ENCODE data around the gene NAGLU.

The NAGLU gene

DNA sequence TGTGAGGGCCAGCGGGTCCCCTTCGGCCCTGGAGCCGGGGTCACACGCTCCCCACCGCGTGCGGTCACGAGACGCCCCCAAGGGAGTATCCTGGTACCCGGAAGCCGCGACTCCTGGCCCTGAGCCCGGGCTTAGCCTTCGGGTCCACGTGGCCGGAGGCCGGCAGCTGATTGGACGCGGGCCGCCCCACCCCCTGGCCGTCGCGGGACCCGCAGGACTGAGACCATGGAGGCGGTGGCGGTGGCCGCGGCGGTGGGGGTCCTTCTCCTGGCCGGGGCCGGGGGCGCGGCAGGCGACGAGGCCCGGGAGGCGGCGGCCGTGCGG, at the start of gene NAGLU:
Gene NAGLU (plus strand): TSS at position 194 of the 324 bp plus-strand sequence. CDS start 32 bp downstream, at position 226.
- DNase-seq (ENCODE audit: low read depth in 2 of 2) = peak; percentile 64 to 67

DNA sequence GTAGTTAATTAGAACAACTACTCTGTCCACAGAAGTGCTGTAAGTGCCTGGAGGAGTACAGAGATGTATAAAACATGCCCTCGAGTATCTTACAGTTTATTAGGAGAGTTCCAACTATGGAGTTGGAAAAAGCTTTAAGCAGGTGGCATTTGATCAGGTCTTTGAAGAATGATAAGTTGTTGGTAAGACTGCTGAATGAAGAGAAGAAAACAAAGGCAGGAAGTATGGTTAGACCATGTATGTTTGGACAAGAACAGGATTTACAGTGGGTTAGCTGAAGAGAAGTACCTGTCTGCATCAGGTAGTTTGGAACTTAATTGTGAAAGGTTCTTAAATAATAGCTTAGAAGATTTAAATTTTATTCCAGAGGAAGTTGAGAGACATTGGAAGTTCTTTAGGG, 48.0 kb upstream of the NAGLU start:
- DNase-seq (ENCODE audit: low read depth in 2 of 2) = no peak

DNA sequence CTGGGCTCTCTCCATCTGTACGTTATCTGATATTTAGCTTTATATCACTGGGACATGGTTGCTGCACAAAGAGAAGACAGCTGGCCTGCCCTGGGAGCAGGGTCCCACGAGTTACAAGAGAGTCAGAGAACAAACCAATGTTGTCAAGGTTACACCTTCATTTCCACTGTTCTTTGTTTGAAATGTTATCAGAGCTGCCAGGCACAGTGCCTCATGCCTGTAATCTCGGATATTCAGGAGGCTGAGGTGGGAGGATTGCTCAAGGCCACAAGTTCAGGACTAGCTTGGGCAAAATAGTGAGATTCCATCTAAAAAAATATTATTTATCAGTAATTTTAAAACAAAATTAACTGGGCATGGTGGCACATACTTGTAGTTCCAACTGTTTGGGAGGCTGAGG, 42.7 kb upstream of the NAGLU start:
- no peak for DNase-seq (ENCODE audit: low read depth in 2 of 2)

DNA sequence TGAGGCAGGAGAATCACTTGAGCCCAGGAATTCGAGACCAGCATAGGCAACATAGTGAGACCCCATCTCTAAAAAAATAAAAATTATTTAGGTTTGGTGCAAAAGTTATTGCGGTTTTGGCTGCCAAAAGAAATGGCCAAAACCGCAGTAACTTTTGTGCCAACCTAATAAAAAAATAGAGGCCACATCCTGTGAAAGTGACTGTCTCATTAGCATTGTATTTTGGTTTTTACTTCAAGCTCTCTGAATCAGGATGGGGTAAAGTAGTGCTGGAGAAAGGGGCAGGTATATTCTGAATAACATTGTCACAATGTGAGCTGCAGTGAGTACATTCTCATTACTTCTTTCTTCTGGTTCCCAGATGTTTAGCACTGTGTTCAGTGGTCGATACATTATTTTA, 41.4 kb upstream of the NAGLU start:
- DNase-seq (ENCODE audit: low read depth in 2 of 2) = no peak

DNA sequence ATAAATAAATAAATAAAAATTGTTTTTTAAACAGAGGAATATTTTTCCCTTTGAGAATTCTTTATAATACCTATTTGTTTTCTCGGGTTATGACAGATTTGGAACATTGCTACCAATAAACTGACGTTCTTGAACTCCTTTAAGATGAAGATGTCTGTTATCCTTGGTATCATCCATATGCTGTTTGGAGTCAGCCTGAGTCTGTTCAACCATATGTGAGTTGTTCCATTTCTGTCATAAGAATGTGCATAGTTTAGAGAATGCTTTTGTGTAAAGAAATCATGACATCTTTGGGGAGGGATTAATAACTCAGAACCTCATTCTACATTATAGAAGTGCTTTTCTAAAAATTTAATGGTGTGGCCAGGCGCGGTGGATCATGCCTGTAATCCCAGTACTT, 37.2 kb upstream of the NAGLU start:
- DNase-seq (ENCODE audit: low read depth in 2 of 2) = no peak

DNA sequence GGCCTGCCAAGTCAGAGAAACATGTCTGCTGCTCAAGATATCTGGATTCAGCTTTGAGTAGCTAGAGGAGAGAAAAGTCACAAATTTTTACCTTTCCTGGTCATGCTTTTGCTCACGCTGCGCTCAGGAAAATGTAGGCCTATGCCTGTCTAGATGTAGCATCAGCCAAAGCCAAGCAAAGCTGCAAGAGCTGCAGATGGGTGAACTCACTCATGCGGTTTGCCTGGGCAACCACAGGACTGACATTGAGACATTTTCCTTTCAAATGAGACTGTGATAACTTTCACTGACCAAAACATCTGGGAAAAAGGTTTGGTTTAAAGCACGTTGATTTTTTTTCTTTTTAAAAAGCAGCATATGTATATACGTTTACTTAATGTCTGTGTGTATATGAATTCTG, 34.0 kb upstream of the NAGLU start:
- DNase-seq (ENCODE audit: low read depth in 2 of 2) = no peak

DNA sequence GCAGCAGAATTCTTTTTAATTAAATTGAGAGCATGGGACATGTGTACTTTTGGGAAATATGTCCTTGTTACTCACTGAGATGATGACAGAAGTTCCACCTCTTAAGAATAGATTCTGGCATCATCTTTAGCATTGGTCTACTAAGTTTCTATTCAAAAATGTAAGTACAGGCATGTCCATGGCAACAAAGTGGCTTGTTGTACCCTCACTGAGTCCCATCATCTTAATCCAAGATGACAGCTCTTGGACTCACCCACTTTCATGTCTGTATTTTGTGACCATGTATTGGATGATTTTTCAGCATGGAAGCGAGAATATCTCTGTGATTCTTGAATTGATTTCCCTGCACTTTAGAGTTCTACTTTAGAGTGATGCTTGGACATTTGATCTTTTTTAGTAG, 33.1 kb upstream of the NAGLU start:
- DNase-seq (ENCODE audit: low read depth in 2 of 2) = no peak

DNA sequence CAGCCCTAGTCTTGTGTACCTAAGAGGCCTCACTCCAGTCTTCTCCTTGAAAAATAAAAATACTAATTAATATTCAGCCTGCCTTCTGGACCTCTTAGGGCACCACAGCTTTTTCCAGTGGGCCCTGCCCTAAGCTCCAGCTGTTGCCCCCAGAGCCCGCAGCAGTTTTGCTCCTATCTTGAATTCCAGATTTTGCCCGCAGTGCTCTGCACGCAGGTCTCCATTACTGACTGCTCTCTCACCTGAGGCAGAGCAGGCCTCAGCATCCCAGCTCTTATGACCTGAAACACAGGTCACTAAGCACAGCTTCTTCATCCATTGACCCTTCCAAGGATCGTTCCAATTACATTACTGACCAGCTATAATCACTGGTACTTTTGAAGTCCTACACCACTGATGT, 28.4 kb upstream of the NAGLU start:
- DNase-seq (ENCODE audit: low read depth in 2 of 2) = no peak

DNA sequence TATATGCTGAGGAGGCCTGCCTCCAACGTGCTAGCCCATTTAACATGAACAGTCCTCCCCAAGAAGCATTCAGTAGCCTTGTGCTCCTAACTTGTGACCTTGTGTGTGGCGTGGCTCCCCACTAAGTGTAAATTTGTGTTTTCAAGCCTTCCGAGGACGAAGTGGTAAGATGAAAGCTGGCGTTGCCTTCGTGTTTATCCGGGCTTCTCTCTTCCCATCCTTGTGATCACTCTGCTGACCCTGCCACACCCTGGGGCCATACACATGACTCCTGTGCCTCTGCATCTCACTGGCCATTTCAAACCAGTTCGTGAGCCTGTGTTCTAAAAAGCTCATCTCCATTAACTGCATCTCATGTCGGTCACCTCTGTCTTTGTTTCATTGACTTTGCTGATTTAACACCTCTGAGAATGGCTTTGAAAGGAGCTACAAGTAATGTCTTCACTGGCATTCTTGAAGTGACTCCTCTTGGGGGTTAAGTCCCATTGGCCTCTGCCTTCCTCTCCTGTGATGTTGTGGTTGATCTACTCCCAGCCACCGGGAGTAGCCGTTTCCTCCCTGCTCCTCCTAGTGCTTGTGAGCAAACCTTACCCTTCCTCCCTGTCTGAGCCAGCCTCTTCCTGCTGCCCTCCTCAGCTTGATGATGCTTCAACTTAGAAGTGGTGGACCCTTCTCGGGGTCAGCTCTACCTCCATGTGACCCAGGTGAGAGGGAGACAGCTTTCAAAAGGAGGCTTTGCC, 27.4 kb upstream of the NAGLU start:
- no peak for DNase-seq (ENCODE audit: low read depth in 2 of 2)

DNA sequence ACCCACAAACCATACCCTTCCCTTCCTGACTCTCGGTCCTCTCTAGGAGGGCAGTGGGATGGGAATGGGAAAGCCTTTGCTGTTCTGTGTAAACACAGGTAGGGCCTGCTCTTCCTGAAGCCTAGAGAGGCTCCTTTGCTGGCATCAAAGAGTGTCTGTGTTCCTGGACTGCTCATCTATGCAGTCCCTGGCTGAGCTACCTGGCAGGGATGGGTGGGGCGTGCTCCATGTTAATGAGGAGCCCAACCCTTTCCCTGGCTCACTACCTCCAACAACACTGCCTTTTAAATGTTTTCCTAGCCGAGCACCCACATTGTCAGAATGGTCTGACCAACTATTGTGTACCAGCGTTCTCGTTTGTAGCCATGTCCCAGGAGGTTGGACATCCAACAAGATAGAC, 26.6 kb upstream of the NAGLU start:
- no peak for DNase-seq (ENCODE audit: low read depth in 2 of 2)

DNA sequence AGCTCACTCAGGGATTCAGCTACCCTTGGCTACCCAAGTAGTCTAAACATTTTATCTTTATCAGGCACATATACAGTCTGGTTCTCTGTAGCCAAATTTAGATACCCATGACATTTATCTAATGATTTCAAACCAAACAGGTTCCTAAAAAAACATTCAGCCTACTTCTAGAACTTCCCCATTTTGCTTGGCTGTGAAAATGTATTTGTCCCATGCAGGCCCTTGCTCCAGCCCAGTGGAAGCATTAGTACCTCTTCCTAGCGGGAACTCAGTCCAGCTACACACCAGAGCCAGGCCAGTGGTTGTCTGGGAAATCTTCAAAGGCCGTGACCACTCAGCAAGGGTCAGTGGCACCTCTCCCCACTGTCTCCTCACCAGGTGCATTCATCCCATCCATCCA, 26.2 kb upstream of the NAGLU start:
- no peak for DNase-seq (ENCODE audit: low read depth in 2 of 2)

DNA sequence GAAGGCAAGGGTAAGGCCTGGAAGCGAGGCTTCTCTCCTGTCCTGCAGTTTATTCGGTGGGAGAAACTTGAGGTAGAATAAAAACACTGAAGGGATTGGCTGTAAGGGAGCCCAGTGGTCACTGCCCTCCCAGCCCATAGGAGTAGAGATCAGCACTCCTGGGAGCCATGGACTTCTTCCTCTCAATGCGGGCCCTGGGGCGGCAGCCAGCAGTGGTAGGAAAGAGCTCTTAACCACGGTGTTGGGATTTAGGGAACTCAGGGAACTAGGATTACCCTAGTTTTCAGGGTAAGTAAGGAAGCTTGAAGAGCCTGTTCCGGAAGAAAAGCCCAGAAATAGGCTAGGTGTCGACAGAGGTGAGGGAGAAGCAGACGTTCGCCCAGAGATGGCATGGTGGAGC, 23.8 kb upstream of the NAGLU start:
- DNase-seq (ENCODE audit: low read depth in 2 of 2) = no peak

DNA sequence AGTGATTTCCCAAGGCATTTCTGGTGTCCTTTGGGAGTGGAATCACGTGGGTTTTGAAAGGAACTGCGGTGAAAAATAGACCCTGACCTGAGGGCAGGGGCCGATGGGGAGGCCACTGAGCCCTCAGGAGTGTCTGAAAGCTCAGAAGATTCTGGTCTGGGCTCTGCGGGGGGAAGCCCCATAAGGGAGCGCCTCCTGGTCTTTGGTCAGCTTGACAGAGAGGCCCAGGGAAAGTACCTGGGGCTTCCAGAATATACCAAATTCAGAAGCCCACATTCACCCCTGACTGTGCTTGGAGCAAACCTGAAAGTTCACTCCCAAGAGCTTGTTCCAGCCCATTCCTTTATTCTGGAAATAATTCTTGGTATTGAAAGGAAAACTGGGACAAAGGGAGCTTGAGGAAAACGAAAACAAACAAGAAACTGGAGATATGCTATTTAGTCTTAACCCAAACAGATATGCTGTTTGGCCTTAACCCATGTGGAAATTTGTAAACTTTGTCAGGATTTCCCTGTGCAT, 23.2 kb upstream of the NAGLU start:
- DNase-seq (ENCODE audit: low read depth in 2 of 2) = no peak

DNA sequence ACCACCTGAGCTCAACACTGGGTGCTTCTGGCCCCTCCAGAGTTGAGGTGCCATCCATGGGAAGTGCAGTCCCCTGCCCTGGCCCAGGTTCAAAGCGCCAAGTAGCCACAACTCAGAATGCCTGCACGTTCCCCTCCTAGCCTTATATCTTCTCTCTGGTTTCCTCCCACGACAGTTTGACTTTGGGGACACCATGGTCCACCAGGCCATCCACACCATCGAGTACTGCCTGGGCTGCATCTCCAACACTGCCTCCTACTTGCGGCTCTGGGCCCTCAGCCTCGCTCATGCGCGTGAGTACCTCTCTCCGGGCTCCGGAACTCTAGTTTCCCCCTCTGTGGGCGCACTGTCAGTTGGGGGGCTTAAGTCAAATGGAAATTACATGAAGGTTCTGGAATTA, 22.4 kb upstream of the NAGLU start:
- DNase-seq (ENCODE audit: low read depth in 2 of 2) = no peak

DNA sequence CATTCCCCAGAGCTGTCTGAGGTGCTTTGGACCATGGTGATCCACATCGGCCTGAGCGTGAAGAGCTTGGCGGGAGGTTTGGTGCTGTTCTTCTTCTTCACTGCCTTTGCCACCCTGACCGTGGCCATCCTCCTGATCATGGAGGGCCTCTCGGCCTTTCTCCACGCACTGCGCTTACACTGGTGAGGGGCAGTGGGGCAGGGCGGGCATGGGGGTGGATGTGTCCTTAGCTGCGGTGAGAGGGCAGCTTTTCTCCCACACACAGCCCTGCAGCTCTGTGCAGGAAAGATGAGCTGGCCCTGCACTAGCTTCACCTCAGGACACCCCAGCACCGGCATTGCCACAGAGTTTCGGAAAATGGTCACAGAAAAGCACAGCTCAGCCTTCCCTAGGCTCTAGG, 21.8 kb upstream of the NAGLU start:
- DNase-seq (ENCODE audit: low read depth in 2 of 2) = no peak

DNA sequence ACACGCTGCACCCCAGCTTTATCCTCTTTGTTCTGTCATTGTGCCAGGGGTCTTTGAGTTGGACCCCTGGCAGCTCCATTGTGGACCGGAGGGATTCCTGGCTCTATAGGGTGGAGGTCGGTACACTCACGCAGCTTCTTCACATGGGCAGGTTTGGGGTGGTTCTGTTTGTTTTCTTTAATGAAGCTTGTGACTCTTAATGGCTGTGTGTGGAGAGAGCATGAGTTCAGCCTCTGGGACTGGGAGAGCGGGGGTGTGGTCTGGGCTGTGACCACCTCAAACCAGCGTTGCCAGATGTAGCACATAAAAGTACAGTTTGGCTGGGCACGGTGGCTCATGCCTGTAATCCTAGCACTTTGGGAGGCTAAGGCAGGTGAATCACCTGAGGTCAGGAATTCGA, 21.2 kb upstream of the NAGLU start:
- no peak for DNase-seq (ENCODE audit: low read depth in 2 of 2)

DNA sequence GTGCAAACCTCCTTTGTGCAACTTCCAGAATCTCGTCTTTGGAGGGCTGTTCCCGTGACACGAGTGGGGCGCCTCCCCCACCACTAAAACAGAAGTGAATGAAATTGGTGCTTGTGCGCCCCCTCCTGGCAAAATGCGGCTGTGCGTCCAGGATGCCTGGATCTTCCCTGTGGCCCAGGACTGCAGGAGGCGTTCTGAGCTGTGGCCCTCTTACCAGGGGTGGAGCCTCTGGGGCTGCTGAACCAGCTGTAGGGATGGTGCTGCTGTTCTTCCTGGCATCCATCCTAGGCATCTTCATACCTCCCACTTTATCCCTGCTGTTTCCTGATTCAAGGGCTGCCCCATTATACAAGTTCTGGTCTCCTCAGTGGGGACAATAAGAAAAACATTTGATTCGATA, 18.5 kb upstream of the NAGLU start:
- peak; percentile 62 to 74 for DNase-seq (ENCODE audit: low read depth in 2 of 2)

DNA sequence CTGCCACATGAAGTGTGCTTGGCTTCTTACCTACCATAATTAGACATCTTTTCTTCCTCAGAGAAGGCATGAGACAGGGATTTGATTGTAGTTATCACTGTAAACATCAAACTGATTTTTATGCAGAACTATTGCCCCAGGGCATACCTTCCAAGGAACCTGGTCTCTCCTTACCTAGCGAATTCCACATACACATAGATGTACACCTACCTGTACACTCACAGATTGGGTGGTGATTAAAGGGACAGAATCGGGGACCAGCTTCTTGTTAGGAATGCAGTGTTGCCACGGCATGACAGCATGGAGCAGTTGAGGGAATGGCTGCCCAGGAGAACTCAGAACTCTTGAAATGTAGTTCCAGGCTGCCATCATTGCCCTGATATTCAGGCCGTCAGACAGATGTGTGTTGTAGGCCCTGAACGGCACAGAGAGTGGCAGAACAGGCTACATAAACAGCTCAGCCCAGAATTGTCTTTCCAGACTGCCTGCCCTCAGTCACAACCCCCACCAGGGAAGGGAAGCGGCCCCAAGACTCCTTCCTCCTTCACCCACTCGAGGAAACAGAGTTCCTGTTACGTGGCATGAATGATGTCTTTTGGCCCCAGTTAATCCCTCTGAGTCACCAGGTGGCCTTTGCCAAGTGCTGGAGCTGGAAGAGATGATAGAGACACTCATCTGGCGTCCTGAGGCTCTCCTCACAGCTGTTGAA, 17.8 kb upstream of the NAGLU start:
- DNase-seq (ENCODE audit: low read depth in 2 of 2) = no peak

DNA sequence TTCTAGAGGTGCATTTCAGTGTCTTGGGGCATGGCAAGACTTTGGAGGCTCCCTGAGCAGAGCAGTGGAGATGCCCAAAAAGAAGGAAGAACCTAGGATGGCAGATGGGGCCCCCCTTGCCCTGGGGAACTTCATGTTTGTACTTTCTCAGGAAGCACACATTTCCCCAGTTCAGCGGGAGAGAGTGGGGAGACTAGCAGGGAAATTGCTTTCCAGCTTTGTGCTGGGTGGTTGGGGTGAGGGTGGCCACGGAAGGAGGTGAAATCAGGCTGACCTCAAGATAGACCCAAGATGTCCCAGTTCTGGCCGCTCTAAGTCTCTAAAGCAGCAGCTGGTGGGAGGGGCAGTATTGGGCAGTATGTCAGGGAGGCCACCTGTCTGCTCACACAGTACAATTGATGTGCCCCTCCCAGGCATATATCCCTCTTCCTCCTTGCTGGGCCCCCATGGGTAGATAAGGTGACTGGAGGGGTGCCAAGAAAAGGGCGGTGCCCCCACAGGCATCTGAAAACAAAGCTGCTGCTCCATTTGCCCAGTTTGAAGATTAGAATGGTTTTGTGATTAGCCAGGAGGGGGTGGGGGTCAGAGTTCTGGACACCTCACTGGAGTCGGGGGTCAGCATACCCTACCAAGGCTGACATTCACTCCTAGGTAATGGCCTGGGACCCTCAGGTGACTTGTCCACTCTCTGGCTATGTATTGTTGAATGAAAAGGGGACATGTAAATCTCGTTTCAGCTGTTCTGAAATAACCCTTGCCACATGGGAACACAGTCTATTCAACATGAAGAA, 17.1 kb upstream of the NAGLU start:
- no peak for DNase-seq (ENCODE audit: low read depth in 2 of 2)

DNA sequence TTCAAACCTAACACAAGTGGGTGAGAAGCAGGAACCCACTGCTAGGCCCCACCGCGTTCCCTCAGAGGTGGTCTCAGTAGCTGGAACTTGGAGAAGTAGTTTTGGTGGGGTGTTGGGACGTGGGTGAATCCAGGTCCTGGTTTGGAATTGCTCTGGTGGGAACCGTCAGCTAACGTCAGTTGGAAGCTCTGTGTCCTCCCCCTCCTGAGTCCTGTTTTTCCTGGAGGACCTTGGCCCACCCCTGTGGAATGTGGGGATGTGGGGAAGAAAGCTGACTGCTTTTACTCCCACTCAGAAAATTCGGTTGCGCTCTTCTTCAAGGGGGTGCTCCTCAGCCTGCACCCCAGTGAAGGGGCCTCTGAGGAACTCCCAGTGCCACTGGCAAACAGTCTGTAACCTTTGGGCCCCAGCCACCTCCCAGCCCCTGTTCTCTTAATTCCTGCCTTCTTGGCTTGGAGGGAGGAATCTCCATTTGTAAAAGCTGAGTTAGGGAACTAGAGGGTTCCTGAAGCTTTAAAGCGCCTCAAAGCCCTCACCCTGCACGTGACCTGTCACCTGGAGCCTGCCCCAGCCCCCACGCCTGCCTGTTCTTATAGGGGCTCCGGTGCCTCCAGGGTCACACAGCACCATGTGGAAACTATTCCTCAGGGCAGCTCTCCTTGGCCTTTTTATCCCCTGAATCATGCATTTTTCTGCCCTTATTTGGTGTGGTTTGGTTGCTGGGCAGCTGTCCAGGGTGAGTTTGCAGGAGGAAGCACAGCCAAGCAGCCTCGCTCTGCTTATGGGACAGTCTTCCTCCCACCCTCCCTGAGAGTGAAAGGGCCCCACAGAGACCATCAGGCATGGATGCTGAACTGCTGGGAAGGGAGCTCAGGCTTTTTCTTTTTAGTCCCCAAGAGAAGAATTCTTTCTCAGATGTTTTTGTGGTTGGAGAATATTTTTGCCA, 16.2 kb upstream of the NAGLU start:
- no peak for DNase-seq (ENCODE audit: low read depth in 2 of 2)

DNA sequence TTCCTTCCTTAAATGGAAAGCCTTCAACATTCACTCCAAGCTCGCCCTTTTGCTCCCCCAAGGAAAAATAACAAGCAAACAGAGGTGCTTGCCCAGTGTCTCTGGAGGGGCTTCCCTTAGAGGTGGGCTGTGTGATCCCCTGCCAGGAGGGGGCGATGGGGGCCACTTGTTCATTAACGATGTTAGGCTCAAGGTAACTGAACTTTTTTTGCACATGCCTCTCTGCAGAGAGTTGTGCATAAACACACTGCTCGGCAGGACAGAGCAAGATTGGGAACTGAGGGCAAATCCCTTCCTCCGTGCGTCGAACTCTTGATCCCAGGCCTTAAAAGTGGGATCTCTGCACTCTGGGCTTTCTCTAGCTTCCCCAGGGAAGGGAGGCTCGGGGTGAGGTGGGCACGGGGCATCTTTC, 15.5 kb upstream of the NAGLU start:
- DNase-seq (ENCODE audit: low read depth in 2 of 2) = no peak

DNA sequence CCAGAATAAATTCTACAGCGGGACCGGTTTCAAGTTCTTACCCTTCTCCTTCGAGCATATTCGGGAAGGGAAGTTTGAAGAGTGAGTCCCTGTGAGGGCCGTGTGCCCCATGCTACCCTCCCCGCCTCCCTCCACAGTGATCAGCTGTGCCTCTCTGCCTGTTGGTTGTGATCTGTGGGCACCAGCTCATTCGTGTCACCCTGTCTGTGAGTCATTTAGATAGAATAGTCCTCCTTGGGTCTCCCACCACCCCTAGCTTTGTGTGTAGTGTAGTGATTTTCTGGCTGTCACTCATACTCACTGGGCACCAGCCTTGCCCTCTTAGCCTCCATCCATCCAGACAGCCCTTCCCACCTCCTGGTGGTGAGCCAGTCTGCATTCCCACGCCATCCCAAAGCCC, 15.0 kb upstream of the NAGLU start:
- DNase-seq (ENCODE audit: low read depth in 2 of 2) = no peak
